ENCODE results near the gene CCSER1.
A peak's percentile ranks its signal among the peaks of the same experiment; 100 is the strongest.
"Not testable (repeated sequence)": the region's sequence is repeated elsewhere in the genome, so short reads cannot be mapped to it uniquely, and the experiment has no call there.

Gene CCSER1

DNA sequence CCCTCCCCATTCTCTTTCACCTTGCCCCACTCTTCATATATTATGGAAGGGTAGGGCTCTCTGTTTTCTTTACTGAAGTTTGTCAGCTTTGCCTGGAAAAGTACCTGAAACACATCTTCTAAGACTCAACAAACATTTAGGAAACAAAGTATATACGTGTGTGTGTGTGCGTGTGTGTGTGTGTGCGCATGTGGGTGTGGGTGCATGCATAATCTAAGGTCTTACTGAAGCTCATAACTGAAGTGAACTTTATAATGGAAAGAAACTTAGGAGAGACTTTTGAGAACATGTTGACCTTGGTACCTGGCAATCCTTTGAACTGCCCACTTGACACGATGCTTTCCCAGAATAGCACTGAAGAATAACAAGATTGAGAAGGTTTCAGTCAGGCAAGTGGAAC, 1190.2 kb downstream of the CCSER1 start:
- DNase-seq (ENCODE audit: low read depth, low spot score), result no peak
- TF ChIP-seq FOXP2 (optimal IDR thresholded peaks at IDR 0.05; ENCODE audit: control extremely low read depth, extremely low read length, insufficient read depth) (no peak), EZH2 (IDR thresholded peaks at IDR 0.05) (no peak), POLR2AphosphoS5 (IDR thresholded peaks at IDR 0.05; ENCODE audit: borderline replicate concordance, low read depth, low read length) (no peak)
- H3K9me3 ChIP-seq (ENCODE audit: low read depth, low read length), result no peaks in the 10 kb centered on the region
- no peak overlapping the region for H3K27ac ChIP-seq
- H3K9ac ChIP-seq (ENCODE audit: insufficient read length), result no peak overlapping the region
- H3K36me3 ChIP-seq (ENCODE audit: insufficient read depth, low read length), result no peaks in the 10 kb centered on the region
- H3K4me3 ChIP-seq, result no peak overlapping the region

DNA sequence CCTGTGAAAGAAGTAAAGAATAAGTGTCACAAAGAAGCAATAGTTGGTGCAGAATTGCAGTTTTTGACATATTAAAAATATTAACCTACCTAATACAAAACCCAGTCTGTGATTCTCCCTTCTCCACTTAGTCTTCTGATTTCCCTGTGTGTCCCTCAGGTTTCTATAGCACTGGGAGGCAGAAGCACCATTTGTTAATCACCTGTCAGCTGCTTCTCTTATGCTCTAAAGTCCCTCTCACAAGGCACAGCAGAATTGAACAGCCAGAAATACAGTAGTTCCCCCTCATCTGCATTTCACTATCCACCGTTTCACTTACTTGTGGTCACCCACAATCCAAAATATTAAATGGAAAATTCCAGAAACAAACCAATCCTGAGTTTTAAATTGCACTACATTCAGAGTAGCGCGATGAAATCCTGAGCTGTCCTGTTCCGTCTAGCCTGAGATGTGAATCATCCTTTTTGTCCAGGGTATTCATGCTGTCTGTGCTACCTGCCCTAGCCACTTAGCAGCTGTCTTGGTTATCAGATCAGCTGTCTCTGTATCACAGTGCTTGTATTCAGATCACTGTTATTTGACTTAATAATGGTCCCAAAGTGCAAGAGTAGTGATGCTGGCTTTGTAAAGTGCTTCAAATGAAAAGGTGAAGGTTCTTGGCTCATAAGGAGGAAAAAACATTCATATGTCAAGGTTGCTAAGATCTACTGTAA, 1192.5 kb downstream of the CCSER1 start:
- DNase-seq (ENCODE audit: low read depth, low spot score), result no peak
- TF ChIP-seq POLR2AphosphoS5 (IDR thresholded peaks at IDR 0.05; ENCODE audit: borderline replicate concordance, low read depth, low read length), result no peak
- no peak for TF ChIP-seq EZH2 (IDR thresholded peaks at IDR 0.05)
- no peak for TF ChIP-seq FOXP2 (optimal IDR thresholded peaks at IDR 0.05; ENCODE audit: control extremely low read depth, extremely low read length, insufficient read depth)
- Histone ChIP-seq H3K9ac (ENCODE audit: insufficient read length) (no peak overlapping the region), H3K27ac (no peak overlapping the region), H3K4me3 (no peak overlapping the region), H3K36me3 (ENCODE audit: insufficient read depth, low read length) (no peaks in the 10 kb centered on the region), H3K9me3 (ENCODE audit: low read depth, low read length) (no peaks in the 10 kb centered on the region)

DNA sequence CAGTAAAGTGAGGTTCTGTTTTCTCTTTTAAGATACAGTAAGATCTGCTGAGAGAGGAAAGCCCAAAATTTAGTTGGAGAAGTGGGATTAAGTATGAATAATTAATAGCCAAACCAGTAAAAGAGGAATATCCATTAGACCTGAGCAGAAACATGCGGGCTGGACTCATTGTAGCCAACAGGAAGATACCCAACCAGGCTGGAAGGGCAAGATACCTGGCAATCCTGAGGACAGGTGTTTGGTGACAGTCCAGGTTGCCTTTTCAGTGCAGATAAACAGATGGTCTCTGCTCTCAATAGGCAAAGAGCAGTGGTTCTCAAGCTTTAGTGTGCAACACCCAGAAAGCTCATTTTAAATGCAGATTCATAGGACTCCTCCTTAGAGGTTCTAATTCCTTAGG, 1195.8 kb downstream of the CCSER1 start:
- no peak for TF ChIP-seq POLR2AphosphoS5 (IDR thresholded peaks at IDR 0.05; ENCODE audit: borderline replicate concordance, low read depth, low read length)
- TF ChIP-seq FOXP2 (optimal IDR thresholded peaks at IDR 0.05; ENCODE audit: control extremely low read depth, extremely low read length, insufficient read depth), result no peak
- no peak for TF ChIP-seq EZH2 (IDR thresholded peaks at IDR 0.05)
- Histone ChIP-seq H3K27ac (no peak overlapping the region), H3K36me3 (ENCODE audit: insufficient read depth, low read length) (no peaks in the 10 kb centered on the region), H3K9me3 (ENCODE audit: low read depth, low read length) (no peaks in the 10 kb centered on the region), H3K9ac (ENCODE audit: insufficient read length) (no peak overlapping the region), H3K4me3 (no peak overlapping the region)
- DNase-seq (ENCODE audit: low read depth, low spot score), result no peak

DNA sequence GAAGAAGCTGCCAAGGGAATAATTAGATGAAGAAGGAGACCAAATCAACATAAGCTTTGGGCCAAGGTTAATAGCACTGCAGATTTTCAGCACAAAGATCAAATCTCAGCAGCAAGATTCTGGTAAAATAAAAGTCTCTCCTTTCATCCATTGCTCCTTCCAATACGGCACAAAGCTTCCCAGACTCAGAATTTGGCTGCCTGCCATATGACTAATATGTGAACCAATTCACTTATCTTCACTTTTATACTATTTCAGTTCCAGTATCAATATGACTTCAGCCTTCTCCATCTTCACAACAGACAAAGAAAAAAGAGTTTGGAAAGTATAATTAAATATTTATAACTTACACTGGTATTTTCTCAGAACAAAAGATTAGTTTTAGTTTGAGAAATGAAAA, 1198.3 kb downstream of the CCSER1 start:
- 0 out of 2 replicates have a peak, but pooled peaks cover 3% of the 10 kb centered on the region for H3K9me3 ChIP-seq (ENCODE audit: low read depth, low read length)
- no peak overlapping the region for H3K4me3 ChIP-seq
- no peak overlapping the region for H3K27ac ChIP-seq
- H3K36me3 ChIP-seq (ENCODE audit: insufficient read depth, low read length), result no peaks in the 10 kb centered on the region
- TF ChIP-seq EZH2 (IDR thresholded peaks at IDR 0.05), result no peak
- no peak for TF ChIP-seq POLR2AphosphoS5 (IDR thresholded peaks at IDR 0.05; ENCODE audit: borderline replicate concordance, low read depth, low read length)
- TF ChIP-seq FOXP2 (optimal IDR thresholded peaks at IDR 0.05; ENCODE audit: control extremely low read depth, extremely low read length, insufficient read depth), result no peak
- no peak overlapping the region for H3K9ac ChIP-seq (ENCODE audit: insufficient read length)
- DNase-seq (ENCODE audit: low read depth, low spot score), result peak; percentile 5

DNA sequence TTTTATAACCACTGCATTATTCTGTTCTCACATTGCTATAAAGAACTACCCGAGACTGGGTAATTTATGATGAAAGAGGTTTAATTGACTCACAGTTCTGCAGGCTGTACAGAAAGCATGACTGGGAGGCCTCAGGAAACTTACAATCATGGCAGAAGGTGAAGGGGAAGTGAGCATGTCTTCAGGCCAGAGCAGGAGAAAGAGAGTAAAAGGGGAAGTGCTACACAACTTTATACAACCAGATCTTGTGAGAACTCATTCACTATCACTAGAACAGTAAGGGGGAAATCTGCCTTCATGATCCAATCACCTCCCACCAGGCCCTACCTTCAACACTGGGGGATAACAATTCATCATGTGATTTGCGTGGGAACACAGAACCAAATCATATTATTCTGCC, 1199.0 kb downstream of the CCSER1 start:
- not testable (repeated sequence) for H3K9ac ChIP-seq (ENCODE audit: insufficient read length)

DNA sequence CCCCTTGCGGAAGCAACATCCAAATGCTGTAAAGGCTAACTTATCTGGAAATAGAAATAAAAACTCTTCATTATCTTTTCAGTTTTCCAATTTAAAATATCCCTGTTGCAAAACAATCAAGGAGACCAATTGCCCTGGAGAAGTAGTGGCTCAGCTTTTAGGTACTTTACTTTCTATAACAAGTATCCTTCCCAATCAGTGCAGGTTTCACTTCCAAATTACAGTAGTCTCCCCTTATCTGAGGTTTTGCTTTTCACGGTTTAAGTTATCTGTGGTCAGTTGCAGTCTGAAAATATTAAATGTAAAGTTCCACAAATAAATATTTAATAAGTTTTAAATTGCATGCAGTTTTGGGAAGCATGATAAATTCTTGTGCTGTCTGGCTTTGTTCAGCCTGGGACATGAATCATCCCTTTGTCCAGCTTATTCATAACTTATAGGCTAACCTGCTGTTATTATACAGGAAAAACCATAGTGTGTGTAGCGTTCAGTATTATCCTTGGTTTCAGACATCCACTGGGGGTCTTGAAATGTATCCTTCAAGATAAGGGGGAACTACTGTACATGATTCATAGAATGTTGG, 1203.5 kb downstream of the CCSER1 start:
- H3K27ac ChIP-seq, result no peak overlapping the region
- no peak for DNase-seq (ENCODE audit: low read depth, low spot score)
- no peak overlapping the region for H3K4me3 ChIP-seq
- no peaks in the 10 kb centered on the region for H3K36me3 ChIP-seq (ENCODE audit: insufficient read depth, low read length)
- H3K9me3 ChIP-seq (ENCODE audit: low read depth, low read length), result 0 out of 2 replicates have a peak, but pooled peaks cover 3% of the 10 kb centered on the region
- TF ChIP-seq POLR2AphosphoS5 (IDR thresholded peaks at IDR 0.05; ENCODE audit: borderline replicate concordance, low read depth, low read length) (no peak), FOXP2 (optimal IDR thresholded peaks at IDR 0.05; ENCODE audit: control extremely low read depth, extremely low read length, insufficient read depth) (no peak), EZH2 (IDR thresholded peaks at IDR 0.05) (no peak)
- H3K9ac ChIP-seq (ENCODE audit: insufficient read length), result no peak overlapping the region

More for the DNA sequence above, 1199.0 kb downstream of the CCSER1 start:
- not testable (repeated sequence) for H3K4me3 ChIP-seq; DNase-seq (ENCODE audit: low read depth, low spot score); H3K9me3 ChIP-seq (ENCODE audit: low read depth, low read length); H3K36me3 ChIP-seq (ENCODE audit: insufficient read depth, low read length); H3K27ac ChIP-seq

DNA sequence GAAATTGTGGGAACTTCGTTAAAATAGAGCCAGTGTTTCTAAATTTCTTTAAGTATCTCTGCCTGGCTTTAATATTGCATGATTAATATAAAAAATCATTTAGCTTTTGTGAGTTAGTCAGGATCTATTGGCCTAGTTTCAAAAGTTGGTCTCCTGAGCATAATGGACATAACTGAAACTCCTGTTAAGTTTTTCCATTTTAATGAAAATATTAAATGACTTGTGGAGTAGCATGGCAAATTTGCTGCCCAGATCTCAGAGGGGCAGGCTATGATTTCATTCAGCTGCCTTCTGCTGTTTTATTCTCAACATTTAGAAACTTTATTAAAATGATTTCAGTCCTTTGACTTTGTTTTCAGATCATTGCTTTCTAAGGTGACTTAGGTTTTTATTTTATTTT, 1213.6 kb downstream of the CCSER1 start:
- no peak for TF ChIP-seq FOXP2 (optimal IDR thresholded peaks at IDR 0.05; ENCODE audit: control extremely low read depth, extremely low read length, insufficient read depth)
- TF ChIP-seq POLR2AphosphoS5 (IDR thresholded peaks at IDR 0.05; ENCODE audit: borderline replicate concordance, low read depth, low read length), result no peak
- no peak for TF ChIP-seq EZH2 (IDR thresholded peaks at IDR 0.05)
- H3K36me3 ChIP-seq (ENCODE audit: insufficient read depth, low read length), result no peaks in the 10 kb centered on the region
- H3K9me3 ChIP-seq (ENCODE audit: low read depth, low read length), result no peaks in the 10 kb centered on the region
- H3K27ac ChIP-seq, result no peak overlapping the region
- no peak overlapping the region for H3K4me3 ChIP-seq
- DNase-seq (ENCODE audit: low read depth, low spot score), result no peak
- no peak overlapping the region for H3K9ac ChIP-seq (ENCODE audit: insufficient read length)

DNA sequence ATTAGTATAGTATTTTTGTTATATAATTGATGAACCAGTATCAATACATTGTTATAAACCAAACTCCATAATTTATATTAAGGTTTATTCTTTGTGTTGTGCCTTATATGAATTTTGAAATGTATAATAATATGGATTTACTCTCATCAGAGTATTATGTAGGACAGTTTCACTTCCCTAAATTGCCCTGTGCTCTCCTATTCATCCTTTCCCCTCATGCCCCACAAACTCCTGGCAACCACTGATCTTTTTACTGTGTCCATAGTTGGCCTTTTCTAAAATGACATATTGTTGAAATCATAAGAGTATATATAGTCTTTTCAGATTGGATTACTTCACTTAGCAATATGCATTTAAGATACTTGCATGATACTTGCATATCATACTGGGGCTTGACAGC, 1218.4 kb downstream of the CCSER1 start:
- DNase-seq (ENCODE audit: low read depth, low spot score), result no peak
- Histone ChIP-seq H3K9ac (ENCODE audit: insufficient read length) (no peak overlapping the region), H3K36me3 (ENCODE audit: insufficient read depth, low read length) (no peaks in the 10 kb centered on the region), H3K9me3 (ENCODE audit: low read depth, low read length) (no peaks in the 10 kb centered on the region), H3K4me3 (no peak overlapping the region), H3K27ac (no peak overlapping the region)
- TF ChIP-seq POLR2AphosphoS5 (IDR thresholded peaks at IDR 0.05; ENCODE audit: borderline replicate concordance, low read depth, low read length), result no peak
- TF ChIP-seq FOXP2 (optimal IDR thresholded peaks at IDR 0.05; ENCODE audit: control extremely low read depth, extremely low read length, insufficient read depth), result no peak
- no peak for TF ChIP-seq EZH2 (IDR thresholded peaks at IDR 0.05)

DNA sequence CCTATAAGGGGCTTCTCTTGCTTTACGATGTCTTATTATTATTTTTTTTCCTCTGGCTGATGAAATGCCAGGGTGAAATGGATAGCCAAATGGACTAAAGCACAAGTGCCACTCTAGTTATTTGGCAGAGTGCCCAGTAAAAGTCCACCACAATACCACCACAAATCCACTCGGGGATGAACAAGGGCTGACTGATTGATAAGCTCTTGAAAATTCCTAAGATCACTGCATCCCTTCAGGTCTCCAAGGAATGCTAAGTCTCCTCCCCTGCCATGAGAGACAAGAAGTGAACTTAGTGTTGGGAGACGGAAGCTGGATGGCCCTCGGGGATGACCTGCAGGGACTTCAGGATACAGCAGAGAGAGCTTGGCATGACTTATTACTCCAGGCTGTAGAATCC, 1229.3 kb downstream of the CCSER1 start:
- H3K36me3 ChIP-seq (ENCODE audit: insufficient read depth, low read length); H3K9me3 ChIP-seq (ENCODE audit: low read depth, low read length); H3K9ac ChIP-seq (ENCODE audit: insufficient read length); DNase-seq (ENCODE audit: low read depth, low spot score); H3K27ac ChIP-seq; H3K4me3 ChIP-seq: not testable (repeated sequence)

DNA sequence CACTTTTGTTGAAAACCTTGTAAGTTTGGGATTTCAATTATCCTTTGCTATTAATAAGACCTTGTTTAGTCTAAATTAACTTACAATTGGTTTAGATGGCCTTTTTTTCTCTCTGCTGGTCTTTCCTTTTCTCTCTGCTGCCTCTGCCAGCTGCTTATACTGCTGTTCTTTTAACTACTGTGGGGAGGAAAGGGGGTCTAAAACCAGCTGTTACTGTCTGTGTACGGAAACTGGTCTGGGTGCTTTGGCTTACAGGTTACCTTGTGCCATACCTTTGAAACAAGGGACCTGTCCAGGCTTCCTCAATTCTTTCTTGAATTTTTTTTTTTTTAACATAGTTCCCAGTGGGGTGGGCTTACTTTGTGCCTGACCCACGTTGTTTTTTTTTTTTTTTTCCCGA, 1230.8 kb downstream of the CCSER1 start:
- not testable (repeated sequence) for H3K27ac ChIP-seq; H3K4me3 ChIP-seq; H3K36me3 ChIP-seq (ENCODE audit: insufficient read depth, low read length); H3K9me3 ChIP-seq (ENCODE audit: low read depth, low read length); H3K9ac ChIP-seq (ENCODE audit: insufficient read length); DNase-seq (ENCODE audit: low read depth, low spot score)

DNA sequence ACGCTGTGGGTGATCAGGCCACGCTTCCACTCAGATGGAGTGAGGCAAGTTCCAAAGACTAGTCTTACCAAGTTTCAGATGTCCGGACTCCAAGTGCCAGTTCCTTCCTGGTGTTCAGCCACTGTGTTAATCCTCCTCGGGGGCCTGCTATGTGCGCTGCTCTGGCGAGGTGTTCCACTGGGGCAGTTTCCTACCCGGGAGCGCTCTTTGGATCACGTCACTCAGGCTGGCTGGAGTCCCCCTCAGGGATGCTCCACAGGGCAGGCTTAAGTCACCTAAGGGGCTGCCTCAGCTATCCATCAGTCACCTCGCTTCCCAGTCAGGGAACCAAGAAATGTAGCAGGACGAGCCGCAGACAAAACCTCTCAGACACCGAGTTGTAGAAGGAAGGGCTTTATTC, 1231.4 kb downstream of the CCSER1 start:
- DNase-seq (ENCODE audit: low read depth, low spot score), result not testable (repeated sequence)

More for the DNA sequence above, 1231.4 kb downstream of the CCSER1 start:
- not testable (repeated sequence) for H3K27ac ChIP-seq; H3K36me3 ChIP-seq (ENCODE audit: insufficient read depth, low read length); H3K9ac ChIP-seq (ENCODE audit: insufficient read length); H3K9me3 ChIP-seq (ENCODE audit: low read depth, low read length); H3K4me3 ChIP-seq

Measured in SK-N-MC (cell line).